A673 (cell line): Measurements from ENCODE around the gene RUBCNL.

Experiments
- CTCF ChIP-seq: fragments of 300-800, 200-600 bp; sonication (generic); conservative IDR thresholded peaks from 2 replicates; pipeline ENCODE4 v1.5.1; 2017; ENCODE audit warnings: low read depth, mild to moderate bottlenecking, antibody characterized with exemption, low read length, moderate library complexity, mixed read lengths
- EZH2 ChIP-seq: fragments of 200-600 bp; sonication (generic); IDR thresholded peaks from 2 replicates; pipeline ENCODE4 v1.6.1; 2017; ENCODE audit warnings: borderline replicate concordance, low read depth, mild to moderate bottlenecking, mixed read lengths, antibody characterized with exemption, low read length; ENCODE audit not compliant: poor library complexity, severe bottlenecking

GRCh38 chr13:46313432-46314257 is 73.4 kb downstream of the RUBCNL start:
- TF ChIP-seq CTCF (no peak), EZH2 (no peak)
